Measurements from ENCODE around the gene P2RX3.
"Not testable (repeated sequence)": the region's sequence is repeated elsewhere in the genome, so short reads cannot be mapped to it uniquely, and the experiment has no call there.

Gene P2RX3

GRCh38 chr11:57338142-57338541 is at the start of gene P2RX3:
Gene P2RX3 (plus strand): TSS chr11:57338352. CDS start chr11:57338551, 199 bp downstream.
- DNase-seq = no peak

- DNase-seq = no peak
Measured at GRCh38 chr11:57288771-57289579, 49.2 kb upstream of the P2RX3 start.

- no peak for DNase-seq
Measured at GRCh38 chr11:57290288-57290687, 47.9 kb upstream of the P2RX3 start.

- DNase-seq = no peak
Measured at GRCh38 chr11:57294225-57295131, 43.7 kb upstream of the P2RX3 start.

- DNase-seq = not testable (repeated sequence)
Measured at GRCh38 chr11:57296205-57296604, 41.9 kb upstream of the P2RX3 start.

- DNase-seq = no peak
Measured at GRCh38 chr11:57297221-57297620, 40.9 kb upstream of the P2RX3 start.

GRCh38 chr11:57299150-57299737 is 38.9 kb upstream of the P2RX3 start:
- no peak for DNase-seq

- DNase-seq = no peak
Measured at GRCh38 chr11:57300785-57301184, 37.4 kb upstream of the P2RX3 start.

- no peak for DNase-seq
Measured at GRCh38 chr11:57301711-57302423, 36.3 kb upstream of the P2RX3 start.

GRCh38 chr11:57302489-57302888 is 35.7 kb upstream of the P2RX3 start:
- DNase-seq = no peak

- DNase-seq = no peak
Measured at GRCh38 chr11:57303280-57303989, 34.7 kb upstream of the P2RX3 start.

GRCh38 chr11:57303990-57304579 is 34.1 kb upstream of the P2RX3 start:
- no peak for DNase-seq

GRCh38 chr11:57305523-57305922 is 32.6 kb upstream of the P2RX3 start:
- DNase-seq = no peak

GRCh38 chr11:57306161-57306876 is 31.8 kb upstream of the P2RX3 start:
- no peak for DNase-seq

GRCh38 chr11:57306940-57307565 is 31.1 kb upstream of the P2RX3 start:
- no peak for DNase-seq

- DNase-seq = no peak
Measured at GRCh38 chr11:57307666-57308270, 30.4 kb upstream of the P2RX3 start.

- DNase-seq = no peak
Measured at GRCh38 chr11:57308426-57309060, 29.6 kb upstream of the P2RX3 start.

- DNase-seq = no peak
Measured at GRCh38 chr11:57309106-57310059, 28.8 kb upstream of the P2RX3 start.

All from CD4-positive, alpha-beta T cell treated with Interleukin-10 for 1 hour (primary cell).